Lower leg skin (tissue), 4 donors: ENCODE data around the gene KIF13A. TPM values are rescaled to one million over a fixed set of nuclear protein-coding genes. Genes with fewer than 3 reads are reported as not detected.

Experiments used
- DNase-seq, 2 donors: peaks; one replicate each; pipeline ENCODE4 v3.0.0-alpha.2; 2019; ENCODE audit warnings: low spot score in 2 of 2
- H3K4me3 ChIP-seq: fragments of 200-600 bp; sonication (generic); 2 replicates; pipeline ENCODE4 v1.5.1; 2017; ENCODE audit warnings: mild to moderate bottlenecking, low read depth; ENCODE audit not compliant: poor library complexity, severe bottlenecking
- POLR2A ChIP-seq, 2 donors: fragments of 450-650 bp; IDR thresholded peaks; one replicate each; pipeline ENCODE4 v1.6.1; 2016 to 2017; ENCODE audit warnings: antibody characterized with exemption in 2 of 2, mild to moderate bottlenecking in 1 of 2, moderate library complexity in 1 of 2
- WGBS, 2 donors: methylation state at CpG; one replicate each; pipeline ENCODE4 v1.1.5; 2018; 5-methylcytosine and 5-hydroxymethylcytosine counted together
- intact Hi-C: fragments of 100-400 bp; cut with DNase I; formaldehyde crosslinking; loops from one replicate; pipeline ENCODE4 v1.15.0; 2023; ENCODE audit warnings: low total_unique reads
- total RNA-seq, 4 donors: library from RNA; depleted of rRNA; stranded (reverse); fragments of >200 nt; gene quantifications; one replicate each; pipeline ENCODE4 v1.1.0, GENCODE V29; 2016
- TF ChIP-seq, protein P1 (sequence below), 3 donors: fragments of 450-650 bp; IDR thresholded peaks; one replicate each; pipeline ENCODE4 v1.5.1; 2016; ENCODE audit warnings: antibody characterized with exemption in 3 of 3, mild to moderate bottlenecking in 3 of 3, moderate library complexity in 2 of 3

The KIF13A gene
- total RNA-seq, 4 donors from 2014 or later, result 54.4 to 88.5 (median 60.6) TPM

DNA sequence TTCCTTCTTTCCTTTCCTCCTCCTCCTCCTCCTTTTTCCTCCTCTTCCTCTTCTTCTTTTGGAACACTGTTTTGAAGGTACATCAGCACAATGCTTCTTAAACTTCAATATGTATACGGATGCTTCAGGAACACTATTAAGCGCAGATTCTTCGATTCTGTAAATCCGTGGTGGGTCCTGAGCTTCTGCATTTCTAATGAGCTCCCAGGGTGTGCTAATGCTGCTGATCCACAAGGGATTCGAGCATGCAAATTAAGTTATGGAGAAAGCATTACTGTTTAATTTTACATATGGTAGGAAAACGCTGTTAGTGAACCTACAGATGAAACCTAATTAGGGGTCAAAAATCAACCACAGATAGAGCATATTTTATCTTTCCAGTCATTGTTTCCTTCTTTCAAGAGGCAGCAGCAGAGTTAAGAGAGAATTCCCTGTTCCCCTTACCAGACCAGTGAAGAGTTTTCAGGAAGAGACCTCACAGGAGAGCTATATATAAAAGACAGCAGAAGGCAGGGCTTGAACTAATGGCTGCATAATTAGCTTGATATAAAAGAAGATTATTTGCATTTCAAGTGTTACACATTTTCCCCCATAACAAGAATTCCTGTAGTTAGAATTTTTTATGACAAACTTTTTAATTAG lies 47.2 kb downstream of the KIF13A start:
- intact Hi-C loops, result no loop called here
- no peak overlapping the region for H3K4me3 ChIP-seq
- DNase-seq, result no peak
- whole genome bisulfite sequencing, 2 donors, result 88% methylated on average over 6 of the region's 6 CpGs
- TF ChIP-seq, protein P1, sequence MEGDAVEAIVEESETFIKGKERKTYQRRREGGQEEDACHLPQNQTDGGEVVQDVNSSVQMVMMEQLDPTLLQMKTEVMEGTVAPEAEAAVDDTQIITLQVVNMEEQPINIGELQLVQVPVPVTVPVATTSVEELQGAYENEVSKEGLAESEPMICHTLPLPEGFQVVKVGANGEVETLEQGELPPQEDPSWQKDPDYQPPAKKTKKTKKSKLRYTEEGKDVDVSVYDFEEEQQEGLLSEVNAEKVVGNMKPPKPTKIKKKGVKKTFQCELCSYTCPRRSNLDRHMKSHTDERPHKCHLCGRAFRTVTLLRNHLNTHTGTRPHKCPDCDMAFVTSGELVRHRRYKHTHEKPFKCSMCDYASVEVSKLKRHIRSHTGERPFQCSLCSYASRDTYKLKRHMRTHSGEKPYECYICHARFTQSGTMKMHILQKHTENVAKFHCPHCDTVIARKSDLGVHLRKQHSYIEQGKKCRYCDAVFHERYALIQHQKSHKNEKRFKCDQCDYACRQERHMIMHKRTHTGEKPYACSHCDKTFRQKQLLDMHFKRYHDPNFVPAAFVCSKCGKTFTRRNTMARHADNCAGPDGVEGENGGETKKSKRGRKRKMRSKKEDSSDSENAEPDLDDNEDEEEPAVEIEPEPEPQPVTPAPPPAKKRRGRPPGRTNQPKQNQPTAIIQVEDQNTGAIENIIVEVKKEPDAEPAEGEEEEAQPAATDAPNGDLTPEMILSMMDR (IDR thresholded peaks at IDR 0.05), result no peak
- no peak for TF ChIP-seq POLR2A (IDR thresholded peaks at IDR 0.05)

DNA sequence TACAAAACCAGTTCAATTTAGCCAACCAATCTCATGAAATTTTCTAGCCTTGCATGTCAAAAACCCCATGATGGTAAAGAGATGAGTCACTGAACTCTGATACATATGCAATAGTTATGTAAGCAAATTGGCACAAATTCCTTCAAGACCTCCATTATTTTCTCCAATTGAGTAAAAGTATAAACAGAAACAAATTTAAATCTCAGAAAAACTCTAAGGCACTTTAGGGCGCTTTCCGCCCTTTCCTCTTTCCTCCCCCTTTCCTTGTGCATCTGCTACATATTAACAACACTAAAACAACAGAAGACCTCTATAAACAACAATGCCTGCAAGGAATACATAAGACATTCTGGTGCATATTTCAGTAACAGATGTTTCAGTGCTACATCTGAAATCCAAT lies 48.5 kb downstream of the KIF13A start:
- no peak overlapping the region for H3K4me3 ChIP-seq
- TF ChIP-seq, protein P1 (IDR thresholded peaks at IDR 0.05), result no peak
- no peak for TF ChIP-seq POLR2A (IDR thresholded peaks at IDR 0.05)
- DNase-seq, result no peak
- intact Hi-C loops, result no loop called here
- 82 to 87% methylated on average over 2 of the region's 2 CpGs for WGBS, 2 donors

GRCh38 chr6:17935188-17936149 lies 52.0 kb downstream of the KIF13A start:
- 49 to 55% methylated on average over 5 of the region's 5 CpGs for WGBS, 2 donors
- TF ChIP-seq, protein P1 (IDR thresholded peaks at IDR 0.05), result no peak
- TF ChIP-seq POLR2A (IDR thresholded peaks at IDR 0.05), result no peak
- no peak for DNase-seq
- no peak overlapping the region for H3K4me3 ChIP-seq
- intact Hi-C loops, result no loop called here

DNA sequence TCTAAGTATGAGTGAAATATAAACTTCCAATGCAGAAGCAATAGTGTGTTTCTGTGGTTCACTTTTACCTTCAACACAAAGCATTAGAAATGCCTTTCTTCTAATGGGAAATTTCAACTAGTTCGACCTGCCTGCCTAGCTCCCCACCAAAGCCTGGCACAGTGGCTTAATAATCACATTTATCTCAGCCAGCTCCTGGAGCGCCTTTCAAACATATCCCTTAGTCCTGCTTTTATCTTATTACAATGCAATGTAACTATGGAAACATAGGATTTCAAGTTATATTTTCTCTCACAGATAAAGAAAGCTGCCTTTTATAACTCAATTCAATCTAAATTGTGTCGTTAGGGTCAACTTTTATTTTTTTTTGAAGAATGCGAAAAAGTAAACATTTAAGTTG lies 53.7 kb downstream of the KIF13A start:
- TF ChIP-seq, protein P1 (IDR thresholded peaks at IDR 0.05), result no peak
- no peak for TF ChIP-seq POLR2A (IDR thresholded peaks at IDR 0.05)
- DNase-seq, result no peak
- WGBS, 2 donors, result 81 to 86% methylated on average over 4 of the region's 4 CpGs
- intact Hi-C loops, result no loop called here
- no peak overlapping the region for H3K4me3 ChIP-seq

DNA sequence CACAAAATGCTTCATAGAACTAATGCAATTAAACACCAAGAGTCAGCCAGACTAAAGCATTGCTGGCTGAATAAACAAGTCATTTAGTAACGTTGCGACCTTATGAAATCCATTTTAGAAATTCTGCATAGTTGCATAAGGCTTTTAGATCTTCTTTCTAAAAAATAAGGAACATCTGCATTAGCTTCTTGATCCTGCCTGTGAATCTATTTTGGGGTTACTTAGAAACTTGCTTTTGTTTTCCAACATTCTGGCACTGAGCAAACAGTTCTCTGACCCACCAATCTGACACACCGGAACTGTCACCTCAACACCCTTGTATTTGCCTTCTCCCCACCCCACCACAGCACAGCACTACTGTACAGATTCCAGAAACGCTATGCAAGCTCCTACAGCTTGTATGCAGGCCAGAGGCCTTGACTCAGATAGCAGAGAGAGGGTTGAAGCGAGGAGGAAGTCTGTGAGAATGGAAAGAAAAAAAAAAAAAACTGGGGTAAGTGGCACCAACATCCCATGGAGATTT lies 55.0 kb downstream of the KIF13A start:
- TF ChIP-seq POLR2A (IDR thresholded peaks at IDR 0.05), result no peak
- TF ChIP-seq, protein P1 (IDR thresholded peaks at IDR 0.05), result no peak
- DNase-seq, result peak in 1 of 2 donors; percentile 40
- intact Hi-C loops, result no loop called here
- H3K4me3 ChIP-seq, result no peak overlapping the region
- 17 to 20% methylated on average over 5 of the region's 5 CpGs for WGBS, 2 donors
